ENCODE measurements around the gene CC2D2B. TPM values are rescaled to one million over a fixed set of nuclear protein-coding genes. Genes with fewer than 3 reads are reported as not detected.
"Not testable (repeated sequence)": the region's sequence is repeated elsewhere in the genome, so short reads cannot be mapped to it uniquely, and the experiment has no call there.

CC2D2B gene
- total and polyA plus RNA-seq, 4 donors = 2.8 to 4.2 (median 3.1) TPM

DNA sequence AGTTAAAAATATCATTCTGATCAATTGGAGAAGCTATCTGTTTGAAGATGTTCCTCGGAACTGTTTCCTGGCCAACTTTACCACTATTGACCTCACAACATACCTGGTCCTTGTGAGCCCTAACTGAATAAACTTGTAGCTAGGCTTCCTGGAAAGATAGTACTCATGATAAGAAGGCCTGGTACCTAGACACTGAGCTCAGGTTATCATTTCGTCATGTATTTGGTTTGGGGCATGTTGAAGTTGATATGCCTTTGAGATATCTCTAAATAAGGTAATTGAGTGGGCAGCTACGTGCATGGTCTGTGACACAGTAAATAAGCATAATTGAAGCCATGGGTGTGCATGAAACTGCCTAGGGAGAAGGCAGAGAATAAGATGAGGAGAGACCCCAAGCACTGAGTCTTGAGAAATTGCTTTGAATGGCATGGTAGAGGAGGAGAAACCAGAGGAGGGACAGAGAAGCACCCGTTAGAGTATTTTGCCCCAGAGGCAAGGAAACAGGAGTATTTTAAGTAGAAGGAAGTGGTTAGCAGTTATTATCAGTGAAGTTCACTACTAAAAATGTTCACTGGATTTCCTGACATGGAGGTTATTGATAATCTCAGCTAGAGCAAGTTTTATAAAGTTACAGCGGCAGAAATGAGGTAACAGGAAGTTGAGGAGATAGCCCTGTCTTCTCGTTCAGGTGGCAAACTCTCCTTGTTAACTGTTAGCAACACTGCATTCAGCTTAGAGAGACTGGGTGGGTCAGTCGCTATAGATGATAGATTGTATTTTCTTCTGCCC is 55.6 kb downstream of the CC2D2B start:
- no peak overlapping the region for H3K27ac ChIP-seq (ENCODE audit: low read depth, low read length)
- H3K36me3 ChIP-seq (ENCODE audit: control insufficient read depth, insufficient read depth, low read length) = no peaks in the 10 kb centered on the region
- H3K4me1 ChIP-seq (ENCODE audit: control insufficient read depth, insufficient read depth, low read length) = no peaks in the 10 kb centered on the region
- 93% methylated on average over 3 of the region's 7 CpGs for WGBS (ENCODE audit: insufficient coverage)
- DNase-seq (ENCODE audit: low read depth in 4 of 6, low spot score in 6 of 6) = no peak
- no peak overlapping the region for H3K4me3 ChIP-seq (ENCODE audit: low read depth, low read length)
- peaks cover 7% of the 10 kb centered on the region for H3K9me3 ChIP-seq (ENCODE audit: control insufficient read depth, insufficient read depth, low read length)
- no peaks in the 10 kb centered on the region for H3K27me3 ChIP-seq (ENCODE audit: control insufficient read depth, insufficient read depth, low read length)

- Histone ChIP-seq H3K9me3 (ENCODE audit: control insufficient read depth, insufficient read depth, low read length) (peaks cover 7% of the 10 kb centered on the region), H3K27me3 (ENCODE audit: control insufficient read depth, insufficient read depth, low read length) (no peaks in the 10 kb centered on the region), H3K36me3 (ENCODE audit: control insufficient read depth, insufficient read depth, low read length) (no peaks in the 10 kb centered on the region), H3K27ac (ENCODE audit: low read depth, low read length) (no peak overlapping the region), H3K4me3 (ENCODE audit: low read depth, low read length) (no peak overlapping the region), H3K4me1 (ENCODE audit: control insufficient read depth, insufficient read depth, low read length) (no peaks in the 10 kb centered on the region)
- DNase-seq (ENCODE audit: low read depth in 4 of 6, low spot score in 6 of 6) = no peak
- WGBS (ENCODE audit: insufficient coverage) = no CpG with 5 or more reads among the region's 1 CpG
These were observed 56.2 kb downstream of the CC2D2B start for GRCh38 chr10:95963991-95964389.

DNA sequence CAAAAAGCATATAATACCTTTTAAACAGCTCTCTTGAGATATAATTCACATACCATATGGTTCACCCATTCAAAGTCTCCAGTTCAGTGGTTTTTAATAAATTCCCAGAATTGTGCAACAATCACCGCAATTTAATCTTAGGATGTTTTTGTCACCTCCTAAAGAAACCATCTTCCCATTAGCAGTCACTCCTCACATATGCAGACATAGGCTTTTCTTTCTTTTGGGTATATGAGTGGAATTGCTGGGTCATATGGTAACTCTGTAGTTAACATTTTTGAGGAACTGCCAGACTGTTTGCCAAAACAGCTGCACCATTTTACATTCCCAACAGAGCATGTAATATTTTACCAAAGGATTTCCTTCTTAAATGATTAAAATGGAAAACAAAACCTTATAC is 57.0 kb downstream of the CC2D2B start:
- Histone ChIP-seq H3K27me3 (ENCODE audit: control insufficient read depth, insufficient read depth, low read length) (no peaks in the 10 kb centered on the region), H3K27ac (ENCODE audit: low read depth, low read length) (no peak overlapping the region), H3K9me3 (ENCODE audit: control insufficient read depth, insufficient read depth, low read length) (no peaks in the 10 kb centered on the region), H3K4me1 (ENCODE audit: control insufficient read depth, insufficient read depth, low read length) (no peaks in the 10 kb centered on the region), H3K4me3 (ENCODE audit: low read depth, low read length) (no peak overlapping the region), H3K36me3 (ENCODE audit: control insufficient read depth, insufficient read depth, low read length) (no peaks in the 10 kb centered on the region)
- no peak for DNase-seq (ENCODE audit: low read depth in 4 of 6, low spot score in 6 of 6)
- WGBS (ENCODE audit: insufficient coverage) = no CpG with 5 or more reads among the region's 1 CpG

- H3K36me3 ChIP-seq (ENCODE audit: control insufficient read depth, insufficient read depth, low read length) = no peaks in the 10 kb centered on the region
- no peak for DNase-seq (ENCODE audit: low read depth in 4 of 6, low spot score in 6 of 6)
- no peaks in the 10 kb centered on the region for H3K9me3 ChIP-seq (ENCODE audit: control insufficient read depth, insufficient read depth, low read length)
- WGBS (ENCODE audit: insufficient coverage) = 74% methylated on average over 4 of the region's 9 CpGs
- H3K27ac ChIP-seq (ENCODE audit: low read depth, low read length) = no peak overlapping the region
- H3K4me3 ChIP-seq (ENCODE audit: low read depth, low read length) = no peak overlapping the region
- no peaks in the 10 kb centered on the region for H3K27me3 ChIP-seq (ENCODE audit: control insufficient read depth, insufficient read depth, low read length)
- H3K4me1 ChIP-seq (ENCODE audit: control insufficient read depth, insufficient read depth, low read length) = no peaks in the 10 kb centered on the region
These were observed 68.8 kb downstream of the CC2D2B start for GRCh38 chr10:95976362-95977229.

GRCh38 chr10:95982200-95982599 is 74.4 kb downstream of the CC2D2B start:
- H3K4me3 ChIP-seq (ENCODE audit: low read depth, low read length) = no peak overlapping the region
- 62% methylated on average over 2 of the region's 2 CpGs for whole genome bisulfite sequencing (ENCODE audit: insufficient coverage)

DNA sequence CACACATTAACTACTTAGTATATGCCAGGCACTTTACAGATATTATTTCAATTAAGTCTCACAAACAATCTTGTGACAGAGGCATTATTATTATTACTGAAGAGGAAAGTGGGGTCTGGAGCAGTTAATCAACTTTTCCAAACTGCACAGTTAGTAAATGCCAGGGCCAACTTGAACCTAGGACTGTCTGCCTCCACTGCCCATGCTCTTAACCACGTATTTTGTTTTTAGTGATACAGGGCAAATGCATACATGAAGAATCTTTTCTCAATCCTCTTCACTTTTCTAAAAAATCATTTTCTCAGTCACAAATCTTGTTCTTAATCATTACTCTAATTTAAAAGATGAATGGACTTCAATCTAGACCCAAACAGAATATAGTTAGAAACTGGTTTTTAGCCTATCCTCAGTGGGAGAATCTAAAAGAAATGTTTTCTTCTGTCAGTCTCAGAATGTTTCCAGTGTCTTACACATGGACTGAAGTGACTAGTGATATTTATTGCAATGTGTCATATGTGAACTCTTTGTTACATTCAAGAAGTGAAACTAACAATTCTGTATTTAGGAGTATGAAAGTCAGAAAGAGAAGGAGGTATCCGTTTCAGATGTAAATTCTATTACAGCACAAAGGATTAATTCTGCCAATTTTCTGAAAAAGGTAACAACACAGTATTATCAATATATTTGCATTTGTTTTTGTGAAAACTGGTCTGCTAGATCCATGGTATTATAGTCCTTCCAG is 80.1 kb downstream of the CC2D2B start:
- no CpG with 5 or more reads among the region's 2 CpGs for WGBS (ENCODE audit: insufficient coverage)
- Histone ChIP-seq H3K27ac (ENCODE audit: low read depth, low read length) (no peak overlapping the region), H3K4me3 (ENCODE audit: low read depth, low read length) (no peak overlapping the region), H3K4me1 (ENCODE audit: control insufficient read depth, insufficient read depth, low read length) (no peaks in the 10 kb centered on the region), H3K9me3 (ENCODE audit: control insufficient read depth, insufficient read depth, low read length) (no peaks in the 10 kb centered on the region), H3K36me3 (ENCODE audit: control insufficient read depth, insufficient read depth, low read length) (no peaks in the 10 kb centered on the region), H3K27me3 (ENCODE audit: control insufficient read depth, insufficient read depth, low read length) (no peaks in the 10 kb centered on the region)
- no peak for DNase-seq (ENCODE audit: low read depth in 4 of 6, low spot score in 6 of 6)

More at GRCh38 chr10:95982200-95982599, 74.4 kb downstream of the CC2D2B start:
- Histone ChIP-seq H3K27me3 (ENCODE audit: control insufficient read depth, insufficient read depth, low read length) (no peaks in the 10 kb centered on the region), H3K27ac (ENCODE audit: low read depth, low read length) (no peak overlapping the region), H3K9me3 (ENCODE audit: control insufficient read depth, insufficient read depth, low read length) (no peaks in the 10 kb centered on the region), H3K36me3 (ENCODE audit: control insufficient read depth, insufficient read depth, low read length) (no peaks in the 10 kb centered on the region), H3K4me1 (ENCODE audit: control insufficient read depth, insufficient read depth, low read length) (no peaks in the 10 kb centered on the region)
- peak in 1 of 6 donors; percentile 6 for DNase-seq (ENCODE audit: low read depth in 4 of 6, low spot score in 6 of 6)

DNA sequence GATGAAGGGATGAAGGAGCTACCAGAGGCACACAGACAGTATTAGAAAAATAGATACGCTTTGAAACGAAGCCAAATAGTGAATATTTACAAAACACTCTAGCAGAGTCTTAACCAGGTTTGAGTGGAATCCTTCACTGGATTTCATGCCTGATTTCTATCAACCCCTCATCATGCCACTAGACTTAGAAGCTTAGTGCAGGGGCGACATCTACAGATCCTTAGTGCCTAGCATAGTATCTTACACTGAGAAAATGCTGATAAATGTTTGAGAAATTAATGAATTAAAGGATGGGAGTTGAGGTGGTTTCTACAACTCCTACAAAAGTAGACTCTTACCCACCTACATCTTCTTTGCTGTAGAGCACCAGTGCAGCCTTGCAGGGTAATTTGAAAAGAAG is 80.9 kb downstream of the CC2D2B start:
- Histone ChIP-seq H3K27ac (ENCODE audit: low read depth, low read length) (no peak overlapping the region), H3K4me1 (ENCODE audit: control insufficient read depth, insufficient read depth, low read length) (no peaks in the 10 kb centered on the region), H3K9me3 (ENCODE audit: control insufficient read depth, insufficient read depth, low read length) (no peaks in the 10 kb centered on the region), H3K4me3 (ENCODE audit: low read depth, low read length) (no peak overlapping the region), H3K36me3 (ENCODE audit: control insufficient read depth, insufficient read depth, low read length) (no peaks in the 10 kb centered on the region), H3K27me3 (ENCODE audit: control insufficient read depth, insufficient read depth, low read length) (no peaks in the 10 kb centered on the region)
- DNase-seq (ENCODE audit: low read depth in 4 of 6, low spot score in 6 of 6) = no peak
- WGBS (ENCODE audit: insufficient coverage) = no CpG with 5 or more reads among the region's 3 CpGs

- not testable (repeated sequence) for H3K36me3 ChIP-seq (ENCODE audit: control insufficient read depth, insufficient read depth, low read length); H3K9me3 ChIP-seq (ENCODE audit: control insufficient read depth, insufficient read depth, low read length); H3K4me1 ChIP-seq (ENCODE audit: control insufficient read depth, insufficient read depth, low read length); H3K4me3 ChIP-seq (ENCODE audit: low read depth, low read length); H3K27ac ChIP-seq (ENCODE audit: low read depth, low read length); DNase-seq (ENCODE audit: low read depth in 4 of 6, low spot score in 6 of 6); H3K27me3 ChIP-seq (ENCODE audit: control insufficient read depth, insufficient read depth, low read length)
- WGBS (ENCODE audit: insufficient coverage) = 81% methylated on average over 4 of the region's 11 CpGs
These were observed 86.6 kb downstream of the CC2D2B start for GRCh38 chr10:95994376-95994775.

GRCh38 chr10:95998255-95998784 is 90.5 kb downstream of the CC2D2B start:
- H3K36me3 ChIP-seq (ENCODE audit: control insufficient read depth, insufficient read depth, low read length) = no peaks in the 10 kb centered on the region
- peak in 2 of 6 donors; percentile 1 to 5 for DNase-seq (ENCODE audit: low read depth in 4 of 6, low spot score in 6 of 6)
- no peak overlapping the region for H3K4me3 ChIP-seq (ENCODE audit: low read depth, low read length)
- no peaks in the 10 kb centered on the region for H3K4me1 ChIP-seq (ENCODE audit: control insufficient read depth, insufficient read depth, low read length)
- H3K27ac ChIP-seq (ENCODE audit: low read depth, low read length) = no peak overlapping the region
- H3K27me3 ChIP-seq (ENCODE audit: control insufficient read depth, insufficient read depth, low read length) = no peaks in the 10 kb centered on the region
- H3K9me3 ChIP-seq (ENCODE audit: control insufficient read depth, insufficient read depth, low read length) = no peaks in the 10 kb centered on the region
- WGBS (ENCODE audit: insufficient coverage) = no CpG with 5 or more reads among the region's 1 CpG

Data from spinal cord (tissue), 10 donors.